PC-9 (cell line): Measurements from ENCODE around the gene TGFB3.

Source experiments
- EZH2 ChIP-seq: fragments of 200-600 bp; sonication (generic); IDR thresholded peaks from 2 replicates; pipeline ENCODE4 v1.8.0; 2017; ENCODE audit warnings: antibody characterized with exemption, low read depth
- TF ChIP-seq, protein P1 (sequence below): fragments of 200-600 bp; sonication (generic); conservative IDR thresholded peaks from 2 replicates; pipeline ENCODE4 v1.6.1; 2017; ENCODE audit warnings: mixed run types, antibody characterized with exemption, mild to moderate bottlenecking, moderate library complexity

DNA sequence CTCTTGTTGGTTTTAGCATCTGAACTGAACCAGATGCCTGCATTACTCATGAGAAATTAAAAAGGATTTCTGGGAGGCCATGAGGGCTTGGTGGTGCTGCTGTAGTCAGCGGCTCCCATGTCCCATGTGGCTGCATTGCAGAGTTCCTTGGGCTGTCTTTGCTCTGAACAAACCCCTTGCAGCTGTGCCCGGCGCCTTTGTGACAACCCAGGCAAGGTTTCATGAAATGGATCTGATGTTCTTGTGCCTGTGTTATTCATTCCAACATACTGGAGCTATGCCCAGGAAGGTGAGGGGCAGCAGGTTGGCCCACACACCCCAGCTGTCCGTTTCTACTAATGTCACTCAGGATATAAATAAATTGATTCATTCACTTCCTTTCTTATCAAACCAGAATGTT is 40.8 kb downstream of the TGFB3 start:
- no peak for TF ChIP-seq EZH2
- TF ChIP-seq, protein P1, sequence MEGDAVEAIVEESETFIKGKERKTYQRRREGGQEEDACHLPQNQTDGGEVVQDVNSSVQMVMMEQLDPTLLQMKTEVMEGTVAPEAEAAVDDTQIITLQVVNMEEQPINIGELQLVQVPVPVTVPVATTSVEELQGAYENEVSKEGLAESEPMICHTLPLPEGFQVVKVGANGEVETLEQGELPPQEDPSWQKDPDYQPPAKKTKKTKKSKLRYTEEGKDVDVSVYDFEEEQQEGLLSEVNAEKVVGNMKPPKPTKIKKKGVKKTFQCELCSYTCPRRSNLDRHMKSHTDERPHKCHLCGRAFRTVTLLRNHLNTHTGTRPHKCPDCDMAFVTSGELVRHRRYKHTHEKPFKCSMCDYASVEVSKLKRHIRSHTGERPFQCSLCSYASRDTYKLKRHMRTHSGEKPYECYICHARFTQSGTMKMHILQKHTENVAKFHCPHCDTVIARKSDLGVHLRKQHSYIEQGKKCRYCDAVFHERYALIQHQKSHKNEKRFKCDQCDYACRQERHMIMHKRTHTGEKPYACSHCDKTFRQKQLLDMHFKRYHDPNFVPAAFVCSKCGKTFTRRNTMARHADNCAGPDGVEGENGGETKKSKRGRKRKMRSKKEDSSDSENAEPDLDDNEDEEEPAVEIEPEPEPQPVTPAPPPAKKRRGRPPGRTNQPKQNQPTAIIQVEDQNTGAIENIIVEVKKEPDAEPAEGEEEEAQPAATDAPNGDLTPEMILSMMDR = no peak
